Heart left ventricle (tissue), 16 donors: ENCODE measurements around the gene WSB1. TPM values are rescaled to one million over a fixed set of nuclear protein-coding genes. Genes with fewer than 3 reads are reported as not detected.
A peak's percentile ranks its signal among the peaks of the same experiment; 100 is the strongest.

Source experiments
- ATAC-seq, 4 donors: fragments of 200-7000 bp; cut with Tn5 transposase; one replicate each; pipeline ENCODE4 v1.9.1; 2020 to 2022; ENCODE audit warnings: moderate library complexity in 4 of 4, mild to moderate bottlenecking in 3 of 4, moderate number of reproducible peaks in 1 of 4
- DNase-seq, 5 donors: peaks; one replicate each; pipeline ENCODE4 v3.0.0-alpha.2; 2020
- H3K27ac ChIP-seq, 12 donors: fragments of 200-600 bp; sonication (generic) in 4 of 12; one replicate each; pipeline versions ENCODE4 v1.5.0 to v1.8.0; 2016 to 2022; ENCODE audit warnings: mild to moderate bottlenecking in 2 of 12
- H3K27me3 ChIP-seq, 9 donors: fragments of 200-600 bp; sonication (generic) in 2 of 9; one replicate each; pipeline versions ENCODE4 v1.5.1 to v1.8.0; 2016 to 2022; ENCODE audit warnings: mild to moderate bottlenecking in 3 of 9
- H3K36me3 ChIP-seq, 9 donors: fragments of 200-600 bp; sonication (generic) in 2 of 9; one replicate each; pipeline versions ENCODE4 v1.5.0 to v1.8.0; 2018 to 2022; ENCODE audit warnings: mild to moderate bottlenecking in 2 of 9
- H3K4me1 ChIP-seq, 12 donors: fragments of 200-600 bp; sonication (generic) in 4 of 12; one replicate each; pipeline versions ENCODE4 v1.5.0 to v1.8.0; 2016 to 2022; ENCODE audit warnings: mild to moderate bottlenecking in 3 of 12
- H3K4me3 ChIP-seq, 12 donors: fragments of 200-600 bp; sonication (generic) in 4 of 12; one replicate each; pipeline versions ENCODE4 v1.5.0 to v1.8.0; 2017 to 2022; ENCODE audit warnings: mild to moderate bottlenecking in 9 of 12, moderate library complexity in 4 of 12
- H3K9me3 ChIP-seq, 12 donors: fragments of 200-600 bp; sonication (generic) in 4 of 12; one replicate each; pipeline versions ENCODE4 v1.5.0 to v1.8.0; 2016 to 2022; ENCODE audit warnings: mild to moderate bottlenecking in 1 of 12
- CTCF ChIP-seq, 12 donors: fragments of 200-600 bp; sonication (generic) in 4 of 12; IDR thresholded peaks; one replicate each; pipeline versions ENCODE4 v1.5.0 to v1.8.0; 2018 to 2022; ENCODE audit warnings: antibody characterized with exemption in 12 of 12, mild to moderate bottlenecking in 5 of 12
- POLR2A ChIP-seq, 2 donors: fragments of 450-650 bp; IDR thresholded peaks; one replicate each; pipeline ENCODE4 v1.6.1; 2017; ENCODE audit warnings: antibody characterized with exemption in 2 of 2, mild to moderate bottlenecking in 2 of 2, moderate library complexity in 2 of 2
- WGBS, 4 donors: extraction: QIAGEN DNeasy Blood & Tissue Kit in 2 of 4; methylation state at CpG; one replicate each; pipeline versions ENCODE4 v1.1.5 to v1.1.7; 2013 to 2018; 5-methylcytosine and 5-hydroxymethylcytosine counted together
- intact Hi-C, 10 donors: fragments of 100-400 bp; cut with DNase I; formaldehyde crosslinking; loops; one replicate each; pipeline versions ENCODE4 v1.11.1 to v1.14.2; 2022
- polyA plus RNA-seq, 2 donors: library from polyadenylated mRNA; stranded (reverse); fragments of 200-250 nt; gene quantifications; one replicate each; pipeline ENCODE4 v1.2.3, GENCODE V29; 2013
- total RNA-seq, 9 donors: library from RNA; depleted of rRNA in 2 of 9; stranded (reverse); fragments of >200 nt in 2 of 9; fragmentation: NEBNext Ultra II Directional in 3 of 9; extraction: Animal tissue kit (Norgen Biotek cat#: 25700) in 3 of 9; gene quantifications; one replicate each; pipeline versions ENCODE4 v1.1.0 to v1.2.4, GENCODE V29; 2016 to 2023
- donor health status: ischemic (EF 13 %, LVEDD 7.1; RV severe dilation, severe dysfunction).
- donor health status: healthy with polysubstance abuse.
- donor health status: DM: no; HTN: yes; CAD: no.
- donor health status: DM: no; HTN: no; CAD: no.
- donor health status: ischemic (EF 25% LVEDD 6.9; RV normal size, moderate dysfunction).
- donor health status: ischemic (EF 25% LVEDD 5.7; RV mildly dilated, moderate dysfunction).
- donor health status: healthy.
- donor health status: DM: yes; HTN: yes; CAD: no.
- donor health status: ischemic (EF 35%, LVEDD 5.7; RV mildly dilated, moderate dysfunction).
- donor health status: nonischemic (EF 11% LVEDD 7.7; RV severe dilation, severe dysfunction).
- donor health status: DM: yes; HTN: yes; CAD: no.
- donor health status: PGD.
- donor health status: ischemic (EF 29% LVEDD 5.4; RV normal size, mild dysfunction).
- donor health status: nonischemic (EF 23%, LVEDD 6.1; RV moderate dilation, normal function).

The WSB1 gene
- total and polyA plus RNA-seq, 11 donors = 22.3 to 119 (median 56.2) TPM

- ATAC-seq = peak in 1 of 4 donors; percentile 24
- intact Hi-C loops = no loop called here
Observed at GRCh38 chr17:27284811-27285415, 9.0 kb upstream of the WSB1 start.

GRCh38 chr17:27285516-27285915, 8.4 kb upstream of the WSB1 start:
- Histone ChIP-seq H3K4me1 (peaks cover 0 to 61% (median 6%) of the 10 kb centered on the region in 12 donors), H3K4me3 (no peak overlapping the region), H3K27me3 (no peaks in the 10 kb centered on the region), H3K36me3 (no peaks in the 10 kb centered on the region), H3K9me3 (no peaks in the 10 kb centered on the region), H3K27ac (peak overlapping the region in 1 of 12 donors; percentile 82)
- no peak for TF ChIP-seq CTCF (IDR thresholded peaks at IDR 0.05)
- no peak for TF ChIP-seq POLR2A (IDR thresholded peaks at IDR 0.05)
- no peak for DNase-seq
- WGBS, 4 donors = 92 to 98% (median 96%) methylated on average over 2 of the region's 2 CpGs
- ATAC-seq = peak in 1 of 4 donors; percentile 28
- intact Hi-C loops = no loop called here

More at GRCh38 chr17:27284811-27285415, 9.0 kb upstream of the WSB1 start:
- no peaks in the 10 kb centered on the region for H3K36me3 ChIP-seq
- H3K27me3 ChIP-seq = no peaks in the 10 kb centered on the region
- DNase-seq = no peak
- no peaks in the 10 kb centered on the region for H3K9me3 ChIP-seq
- peak overlapping the region in 3 of 12 donors; percentile 21 to 82 (median 22) for H3K27ac ChIP-seq
- 25 to 35% (median 30%) methylated on average over 5 of the region's 5 CpGs for WGBS, 4 donors
- H3K4me1 ChIP-seq = peaks cover 0 to 67% (median 6%) of the 10 kb centered on the region in 12 donors
- H3K4me3 ChIP-seq = no peak overlapping the region
- TF ChIP-seq POLR2A (IDR thresholded peaks at IDR 0.05) (no peak), CTCF (IDR thresholded peaks at IDR 0.05) (no peak)

- WGBS, 4 donors = 91 to 97% (median 96%) methylated on average over 2 of the region's 2 CpGs
- DNase-seq = no peak
- Histone ChIP-seq H3K4me3 (no peak overlapping the region), H3K36me3 (no peaks in the 10 kb centered on the region), H3K4me1 (peaks cover 0 to 35% (median 6%) of the 10 kb centered on the region in 12 donors), H3K9me3 (no peaks in the 10 kb centered on the region), H3K27me3 (no peaks in the 10 kb centered on the region), H3K27ac (no peak overlapping the region)
- intact Hi-C loops = loop anchor here in 1 of 10 donors (2.0 kb wide), 1 partner anchor 19 kb away; no protein-coding TSS in a partner anchor
- ATAC-seq = no peak
- TF ChIP-seq CTCF (IDR thresholded peaks at IDR 0.05) (no peak), POLR2A (IDR thresholded peaks at IDR 0.05) (no peak)
Observed at GRCh38 chr17:27288183-27288582, 5.7 kb upstream of the WSB1 start.

- H3K4me3 ChIP-seq = no peak overlapping the region
- ATAC-seq (no peak), DNase-seq (no peak)
- H3K27ac ChIP-seq = no peak overlapping the region
- H3K4me1 ChIP-seq = peaks cover 0 to 25% (median 9%) of the 10 kb centered on the region in 12 donors
- H3K36me3 ChIP-seq = no peaks in the 10 kb centered on the region
- peaks cover 0 to 4% (median 0%) of the 10 kb centered on the region in 9 donors for H3K27me3 ChIP-seq
- TF ChIP-seq CTCF (IDR thresholded peaks at IDR 0.05) (no peak), POLR2A (IDR thresholded peaks at IDR 0.05) (no peak)
- no peaks in the 10 kb centered on the region for H3K9me3 ChIP-seq
- intact Hi-C loops = loop anchor here in 9 of 10 donors (2.0 to 10.0 kb wide), 4 partner anchors 21 to 45 kb away; no protein-coding TSS in a partner anchor
Observed at GRCh38 chr17:27289856-27290255, 4.1 kb upstream of the WSB1 start.
